ENCODE measurements around the gene SST.
A peak's percentile ranks its signal among the peaks of the same experiment; 100 is the strongest.

SST gene

DNA sequence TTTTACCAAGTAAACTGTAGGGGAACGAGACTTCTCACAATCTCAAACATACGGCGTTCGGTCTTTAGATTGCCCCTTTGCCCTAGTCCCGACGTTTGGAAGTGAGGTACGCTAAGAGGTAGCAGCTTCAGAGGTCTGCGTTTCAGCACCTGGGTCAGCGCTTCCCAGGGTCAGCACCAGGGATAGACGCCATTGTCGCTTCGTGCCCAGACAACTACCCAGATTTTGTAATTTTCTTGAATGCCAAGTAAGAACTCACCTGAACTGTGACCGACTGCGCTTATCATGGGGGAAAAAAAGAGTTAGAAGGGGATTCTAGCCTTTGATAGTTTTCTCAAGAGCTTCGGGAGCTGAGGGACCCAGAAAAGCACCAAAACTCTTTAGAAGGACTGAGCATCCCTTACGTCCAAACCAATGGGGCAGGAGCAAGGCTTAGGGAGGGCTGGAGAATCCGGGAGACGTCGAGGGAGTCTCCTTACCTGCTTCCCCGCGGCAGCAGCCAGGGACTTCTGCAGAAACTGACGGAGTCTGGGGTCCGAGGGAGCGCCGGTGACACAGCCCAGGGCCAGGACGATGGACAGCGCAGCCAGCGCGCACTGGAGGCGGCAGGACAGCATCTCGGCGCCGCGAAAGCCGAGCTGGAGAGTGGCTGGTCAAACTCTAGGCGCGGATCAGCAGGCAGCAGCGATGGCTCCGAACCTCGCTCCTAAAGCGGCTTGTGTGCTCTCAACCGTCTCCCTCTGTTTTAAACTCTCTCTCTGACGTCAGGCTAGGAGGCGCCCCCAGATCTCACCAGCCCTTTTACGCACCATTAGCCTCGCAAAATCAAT is at the start of gene SST:
Gene SST, minus strand, starts transcription at position 720 of the 830 bp plus-strand sequence. Its CDS starts 103 bp downstream, at position 617.
- DNase-seq (ENCODE audit: low spot score) = peak; percentile 35

DNA sequence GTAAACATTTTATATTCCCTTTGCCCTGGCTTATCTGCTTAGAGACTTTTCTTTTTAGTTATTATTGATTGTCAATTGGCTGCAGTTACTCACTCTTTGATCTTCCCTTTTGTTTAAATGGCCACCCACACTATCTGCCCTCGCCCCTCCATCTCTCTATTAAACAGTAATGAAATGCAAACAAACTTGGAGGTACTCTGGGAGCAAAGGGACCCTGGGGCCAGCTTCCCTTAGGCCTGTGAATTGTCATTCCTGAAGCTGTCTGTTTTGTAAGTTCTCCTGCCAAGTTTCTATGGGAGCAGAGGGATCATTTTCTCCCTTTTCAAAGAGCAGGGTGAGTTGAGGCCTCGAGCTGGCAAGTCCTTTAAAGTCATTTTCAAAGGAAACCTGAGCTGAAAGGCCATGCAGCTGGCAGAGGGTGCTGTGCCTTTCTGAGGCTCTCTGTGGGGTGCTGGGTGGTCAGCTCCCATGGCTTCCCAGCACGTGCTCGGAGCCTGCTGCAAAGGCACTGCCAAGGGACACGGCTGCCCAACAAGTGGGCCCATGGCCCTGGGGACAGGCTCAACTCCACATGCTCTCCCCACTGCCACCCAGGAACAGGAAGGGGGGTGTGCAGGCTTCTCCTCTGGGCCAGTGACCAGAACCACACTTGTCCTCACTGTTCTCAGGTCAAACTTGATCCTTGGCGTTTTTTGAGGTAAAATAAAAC is 49.6 kb upstream of the SST start:
- DNase-seq (ENCODE audit: low spot score) = no peak

DNA sequence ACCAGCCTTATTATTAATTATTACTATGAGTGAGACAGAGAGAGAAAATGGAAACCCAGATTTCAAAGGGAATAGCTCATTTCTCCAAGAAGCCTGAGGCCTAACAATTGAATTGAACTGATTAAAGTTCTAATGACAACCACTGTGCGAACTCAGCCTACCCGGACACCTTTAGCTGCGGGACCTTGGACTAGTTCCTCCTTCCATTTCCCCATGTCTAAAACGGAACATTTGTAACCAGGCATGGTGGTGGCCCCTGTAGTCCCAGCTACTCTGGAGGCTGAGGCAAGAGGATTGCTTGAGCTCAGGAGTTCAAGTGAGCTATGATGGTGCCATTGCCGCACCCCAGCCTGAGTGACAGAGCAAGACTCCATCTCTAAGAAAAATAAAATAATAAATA is 48.6 kb upstream of the SST start:
- no peak for DNase-seq (ENCODE audit: low spot score)

DNA sequence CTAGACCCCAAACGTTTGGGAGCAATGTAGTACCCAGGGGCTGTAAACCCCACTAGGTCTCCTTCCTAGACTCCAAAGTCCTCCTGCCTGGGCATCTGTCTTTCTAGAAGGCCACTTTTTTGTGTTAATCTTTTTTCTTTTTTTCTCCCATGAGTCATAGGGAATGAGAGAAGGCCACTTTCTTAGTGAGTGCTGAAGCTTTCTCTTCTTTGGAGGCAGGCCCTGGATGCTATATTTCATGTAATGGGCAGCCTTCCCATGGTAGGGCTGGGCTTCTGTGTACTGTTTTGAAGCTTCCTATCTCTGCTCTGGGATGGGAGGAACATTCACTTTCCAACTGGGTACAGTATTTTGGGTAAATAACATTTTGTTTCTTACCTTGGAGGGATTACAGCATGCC is 47.4 kb upstream of the SST start:
- DNase-seq (ENCODE audit: low spot score) = no peak

DNA sequence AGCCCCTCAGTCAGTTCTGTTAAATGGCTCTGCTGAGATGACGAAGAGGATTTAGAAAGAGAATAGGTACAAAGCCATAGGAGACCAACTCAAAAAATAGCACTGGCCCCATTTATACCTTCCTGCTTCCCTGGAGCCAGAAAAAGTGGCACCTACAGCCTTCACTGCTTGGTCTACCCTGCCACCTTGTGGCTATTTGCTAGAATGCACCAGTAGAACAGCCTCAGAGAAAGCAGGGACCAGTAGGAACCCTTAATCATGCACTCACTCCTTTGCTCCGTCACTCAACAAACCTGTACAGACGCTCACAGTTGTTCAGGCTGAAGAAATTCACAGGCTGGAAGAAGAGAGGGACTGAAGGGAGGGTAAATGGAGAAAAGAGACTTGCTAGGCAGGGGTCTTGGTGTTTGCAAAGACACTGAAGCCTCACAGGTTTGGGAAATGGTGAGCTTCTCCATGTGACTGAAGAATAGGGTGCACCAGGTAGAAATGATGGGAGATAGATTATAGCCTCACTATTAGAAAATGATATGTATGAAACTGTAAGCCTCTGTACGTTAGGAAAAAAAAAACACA is 44.3 kb upstream of the SST start:
- DNase-seq (ENCODE audit: low spot score) = peak; percentile 72

DNA sequence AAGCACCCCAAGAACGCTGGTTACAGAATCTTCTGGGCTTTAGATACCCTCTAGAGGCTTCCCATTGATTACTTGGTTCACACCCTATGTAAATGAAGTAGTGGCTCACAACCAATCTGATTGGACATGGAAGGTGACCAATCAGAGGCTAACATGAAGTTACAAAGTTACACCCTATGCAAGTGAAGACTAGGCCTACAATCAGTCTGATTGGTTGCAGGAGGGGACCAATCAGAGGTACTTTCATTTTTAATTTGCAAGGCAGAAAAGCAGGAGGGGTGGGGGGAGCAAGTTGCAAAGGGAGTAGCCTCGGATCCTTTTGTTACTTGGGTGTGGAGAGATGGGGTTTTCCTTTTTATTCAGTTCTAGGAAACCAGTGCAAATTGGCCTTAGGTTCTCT is 43.3 kb upstream of the SST start:
- peak; percentile 44 for DNase-seq (ENCODE audit: low spot score)

DNA sequence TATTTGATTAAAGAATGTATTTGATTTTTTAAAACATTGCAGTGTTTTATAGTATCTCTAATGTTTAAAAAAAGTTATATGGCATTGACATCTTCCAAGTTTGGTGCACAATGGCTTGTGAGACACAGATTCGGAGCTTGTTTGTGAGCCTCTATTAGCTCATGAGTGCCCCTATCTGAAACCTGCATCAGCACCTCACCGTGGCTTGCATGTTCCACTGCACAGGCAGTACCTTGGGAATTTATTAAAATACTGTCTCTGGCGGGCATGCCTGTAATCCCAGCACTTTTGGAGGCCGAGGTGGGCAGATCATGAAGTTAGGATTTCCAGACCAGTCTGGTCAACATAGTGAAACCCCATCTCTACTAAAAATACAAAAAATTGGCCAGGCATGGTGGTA is 39.0 kb upstream of the SST start:
- DNase-seq (ENCODE audit: low spot score) = peak; percentile 19

DNA sequence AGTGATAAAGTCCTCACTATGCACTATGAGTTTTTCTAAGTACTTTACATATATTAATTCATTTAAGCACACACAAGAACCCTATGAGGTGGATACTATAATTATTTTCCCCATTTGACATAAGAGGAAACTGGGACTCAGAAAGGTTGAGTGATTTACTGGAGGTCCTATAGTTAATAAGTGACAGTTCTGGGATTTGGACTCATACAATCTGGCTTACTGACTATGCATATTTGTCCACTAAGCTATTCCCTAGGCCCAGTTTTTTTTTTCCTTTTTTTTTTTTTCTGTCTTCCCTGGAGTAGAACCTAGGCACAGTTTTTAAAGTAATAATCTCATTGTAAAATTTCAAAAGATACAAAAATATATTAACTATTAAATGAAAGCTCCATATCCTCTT is 38.5 kb upstream of the SST start:
- no peak for DNase-seq (ENCODE audit: low spot score)

DNA sequence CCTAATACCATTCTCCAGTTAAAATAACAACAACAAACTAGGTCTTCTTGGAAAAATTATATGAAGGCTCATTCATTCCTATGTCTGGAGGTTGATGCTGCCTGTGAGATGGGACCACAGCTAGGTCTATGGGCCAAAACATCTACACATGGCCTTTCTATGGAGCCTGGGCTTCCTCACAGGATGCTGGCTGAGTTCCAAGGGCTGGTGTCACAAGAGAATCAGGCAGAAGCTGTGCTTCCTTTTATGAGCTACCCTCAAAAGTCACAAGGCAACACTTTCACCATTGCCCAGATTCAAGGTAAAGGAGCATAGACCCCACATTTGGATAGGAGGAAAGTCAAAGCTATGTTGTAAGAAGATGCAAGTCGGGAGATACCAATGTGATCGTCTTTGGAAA is 36.8 kb upstream of the SST start:
- DNase-seq (ENCODE audit: low spot score) = no peak

DNA sequence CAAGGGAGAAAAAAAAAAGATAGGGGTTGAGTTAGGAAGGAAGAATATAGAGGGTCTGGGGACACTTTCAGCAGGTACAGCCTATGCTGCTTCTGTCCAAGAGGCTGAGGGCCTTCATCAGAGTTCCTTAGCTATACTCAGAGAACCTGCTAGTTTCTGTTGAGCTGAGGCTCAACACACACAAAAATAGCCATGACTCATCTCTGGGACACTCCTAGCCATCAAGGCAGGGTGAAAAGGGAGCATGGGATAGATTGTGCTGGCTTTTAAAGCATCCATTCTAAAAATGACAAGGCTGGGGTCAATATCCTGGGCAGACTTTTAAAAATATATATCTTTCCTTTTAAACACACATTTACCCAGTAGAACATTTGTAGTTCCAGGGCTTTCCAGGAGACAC is 35.0 kb upstream of the SST start:
- DNase-seq (ENCODE audit: low spot score) = no peak

DNA sequence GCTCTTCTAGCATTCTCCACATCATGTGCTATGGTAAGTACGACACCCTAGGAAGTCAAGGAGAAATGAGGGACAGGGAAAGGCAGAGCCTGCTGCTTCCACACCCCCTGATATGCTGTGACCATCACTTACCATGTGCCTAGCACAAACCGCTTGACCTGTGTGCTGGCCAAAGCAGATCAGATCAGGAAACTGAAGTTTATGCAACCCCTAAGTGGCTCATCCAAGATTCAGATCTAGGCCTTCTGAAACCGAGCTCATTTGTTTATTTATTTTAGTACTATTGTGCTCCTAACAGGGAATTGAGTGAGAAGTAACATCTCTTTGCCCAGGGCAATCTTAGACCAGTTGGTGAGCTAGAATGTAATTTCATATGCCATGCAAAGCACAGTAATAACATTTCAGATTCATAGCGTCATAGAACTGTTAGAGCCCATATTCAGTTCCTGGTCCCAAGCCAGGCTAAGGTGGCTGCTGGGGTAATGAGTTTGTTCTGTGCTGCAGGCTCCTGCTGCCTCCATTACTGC is 32.4 kb upstream of the SST start, which contains the start of gene RTP2:
Gene RTP2, minus strand, starts transcription at position 51 of the 527 bp plus-strand sequence. CDS start 429 bp downstream, outside the sequence.
- no peak for DNase-seq (ENCODE audit: low spot score)

DNA sequence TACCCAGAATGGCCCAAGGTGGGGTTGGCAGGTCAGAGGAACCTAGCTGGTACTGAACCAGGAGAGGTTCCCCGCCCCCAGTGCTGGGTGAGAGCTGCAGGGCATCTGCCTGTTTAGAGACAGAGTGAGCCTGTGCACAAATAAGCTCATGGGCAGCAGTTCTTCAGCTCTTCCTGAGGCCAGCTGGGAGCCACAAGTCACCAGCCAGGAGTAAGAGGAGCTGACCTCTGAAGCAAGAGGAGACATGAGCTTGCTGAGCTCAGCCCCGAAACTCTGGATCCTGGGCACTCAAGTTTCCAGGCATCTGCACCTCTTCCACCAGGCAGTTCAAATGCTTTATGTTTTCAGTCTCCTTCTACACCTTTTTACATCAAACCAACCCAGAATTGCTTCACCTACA is 30.1 kb upstream of the SST start:
- DNase-seq (ENCODE audit: low spot score) = no peak

DNA sequence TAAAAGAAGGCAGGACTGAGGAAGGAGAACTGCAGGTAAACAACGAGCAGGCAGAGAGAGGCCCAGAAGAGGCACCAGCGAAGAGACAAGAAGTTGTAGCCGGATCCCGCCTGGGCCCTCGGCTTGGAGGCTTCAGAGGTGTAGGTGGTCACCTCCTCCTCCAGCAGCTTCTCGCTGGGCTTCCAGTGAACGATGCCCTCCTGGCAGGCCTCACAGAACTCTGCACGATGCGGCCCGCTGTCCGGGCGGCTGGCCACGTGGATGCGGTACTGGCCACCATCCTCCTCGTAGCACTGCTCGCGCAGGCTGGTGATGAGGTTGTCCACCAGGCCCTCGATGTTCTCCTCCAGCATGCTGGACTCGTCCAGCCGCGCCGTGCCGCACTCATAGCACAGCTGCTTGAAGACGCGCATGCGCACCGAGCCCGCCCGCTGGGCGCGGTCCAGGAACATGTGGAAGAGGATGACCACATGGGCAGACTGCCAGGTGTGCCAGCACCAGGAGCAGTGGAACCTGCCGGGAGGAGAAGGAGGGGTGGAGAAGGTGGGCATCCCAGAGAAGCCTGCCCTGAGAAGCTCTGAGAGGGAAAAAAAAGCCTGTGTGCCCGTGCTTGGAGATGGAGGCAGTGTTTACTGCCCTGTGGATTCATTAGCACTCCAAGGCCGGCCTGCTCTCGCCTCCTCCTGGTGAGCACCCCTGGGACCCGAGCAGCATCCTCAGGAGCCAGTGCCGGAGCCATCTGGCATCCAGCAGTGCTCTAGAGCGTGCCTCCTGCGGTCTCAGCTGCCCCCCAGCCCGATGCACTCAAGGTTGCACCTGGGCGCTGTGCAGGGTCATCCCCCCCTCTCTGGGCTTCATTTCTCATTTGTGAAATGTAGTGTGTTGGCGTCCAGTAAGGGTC is 28.6 kb upstream of the SST start:
- no peak for DNase-seq (ENCODE audit: low spot score)

DNA sequence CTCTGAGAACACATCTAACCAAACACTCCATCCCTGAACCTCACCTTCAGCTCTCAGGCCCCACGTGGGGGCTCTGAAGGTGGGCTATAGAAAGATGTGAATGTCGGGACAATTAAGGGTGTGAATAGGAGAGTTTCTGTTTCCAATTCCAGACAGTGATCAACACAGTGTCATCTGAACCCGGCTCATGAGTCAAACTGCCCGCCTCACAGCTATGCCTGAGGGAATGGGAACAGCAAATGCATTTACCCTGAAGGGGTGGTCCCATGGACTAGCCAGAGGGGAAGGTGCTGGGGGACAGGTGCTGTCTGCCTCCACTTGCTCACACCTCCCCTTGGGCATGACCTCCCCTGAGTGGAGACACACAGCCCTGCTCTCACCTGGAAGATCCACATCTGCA is 25.8 kb upstream of the SST start:
- DNase-seq (ENCODE audit: low spot score) = no peak

DNA sequence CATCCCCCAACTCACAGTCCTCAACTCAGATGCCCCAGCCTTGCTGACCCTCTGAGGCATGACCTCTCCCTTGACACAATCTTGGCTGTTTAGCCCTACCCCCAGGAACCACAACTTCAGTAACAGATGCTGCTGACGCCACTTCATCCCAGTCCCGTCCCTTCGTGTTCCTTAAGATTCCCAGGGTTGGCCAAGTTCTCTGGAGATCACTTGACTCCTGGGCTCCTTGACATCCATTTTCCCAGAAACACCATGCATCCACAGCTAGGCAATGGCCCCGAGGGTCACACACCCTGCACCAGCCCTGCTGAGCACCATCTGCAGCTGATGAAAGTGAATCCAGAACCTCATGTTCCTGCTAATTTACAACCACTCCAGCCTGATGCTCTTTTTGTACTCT is 25.3 kb upstream of the SST start:
- DNase-seq (ENCODE audit: low spot score) = no peak

DNA sequence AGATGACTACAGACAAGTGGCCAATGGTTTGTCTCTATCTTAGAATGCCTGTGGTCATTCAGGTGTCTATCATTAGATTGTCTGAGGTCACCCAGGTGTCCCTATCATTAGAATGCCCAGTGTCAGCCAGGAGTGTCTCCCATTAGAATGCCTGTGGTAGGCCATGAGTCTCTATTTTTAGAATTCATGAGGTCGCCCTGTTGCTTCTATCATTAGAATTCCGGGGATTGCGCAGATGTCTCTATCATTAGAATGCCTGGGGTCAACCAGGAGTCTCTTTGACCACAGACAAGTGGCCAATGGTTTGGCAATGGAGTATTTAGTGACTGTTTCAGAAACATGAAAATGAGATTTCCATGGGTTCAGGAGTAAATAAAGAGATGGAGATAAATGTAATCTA is 24.6 kb upstream of the SST start:
- DNase-seq (ENCODE audit: low spot score) = no peak

DNA sequence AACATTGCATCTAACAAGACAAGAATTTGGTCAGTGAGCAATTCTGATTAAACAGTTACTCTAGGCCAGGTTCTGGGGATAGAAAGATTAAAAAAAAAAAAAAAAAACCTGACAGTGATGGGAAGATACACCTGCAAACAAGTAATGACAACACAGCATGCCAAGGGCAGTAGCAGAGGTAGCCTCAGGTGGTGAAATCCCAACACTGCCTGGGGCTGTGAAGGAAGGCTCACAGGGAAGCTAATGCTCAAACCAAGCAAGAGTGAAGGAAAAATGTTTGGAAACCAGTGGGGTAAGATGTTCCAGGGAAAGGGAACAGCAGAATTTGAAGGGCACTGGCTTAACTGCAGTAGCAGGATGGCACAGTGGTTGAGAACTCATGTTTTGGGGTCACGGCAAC is 23.2 kb upstream of the SST start:
- no peak for DNase-seq (ENCODE audit: low spot score)

DNA sequence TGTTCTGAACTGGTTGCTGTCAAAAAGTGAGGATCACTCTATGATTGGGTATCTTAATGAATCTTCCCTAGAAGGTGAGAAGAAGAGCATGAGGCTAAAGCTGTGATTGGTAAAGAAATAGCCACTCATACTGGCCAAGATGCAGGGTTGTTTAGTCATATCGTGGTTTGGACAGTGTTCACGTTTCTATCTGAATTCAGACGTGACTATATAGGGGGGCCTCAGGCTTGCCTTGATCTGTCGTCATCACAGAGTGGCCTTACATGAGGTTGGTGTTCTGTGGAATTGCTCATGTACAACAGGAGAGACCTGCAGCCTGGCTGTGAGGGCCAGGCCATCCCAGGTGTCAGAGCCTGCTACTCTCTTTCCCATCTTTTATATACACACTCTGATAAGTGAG is 19.8 kb upstream of the SST start:
- DNase-seq (ENCODE audit: low spot score) = peak; percentile 46

DNA sequence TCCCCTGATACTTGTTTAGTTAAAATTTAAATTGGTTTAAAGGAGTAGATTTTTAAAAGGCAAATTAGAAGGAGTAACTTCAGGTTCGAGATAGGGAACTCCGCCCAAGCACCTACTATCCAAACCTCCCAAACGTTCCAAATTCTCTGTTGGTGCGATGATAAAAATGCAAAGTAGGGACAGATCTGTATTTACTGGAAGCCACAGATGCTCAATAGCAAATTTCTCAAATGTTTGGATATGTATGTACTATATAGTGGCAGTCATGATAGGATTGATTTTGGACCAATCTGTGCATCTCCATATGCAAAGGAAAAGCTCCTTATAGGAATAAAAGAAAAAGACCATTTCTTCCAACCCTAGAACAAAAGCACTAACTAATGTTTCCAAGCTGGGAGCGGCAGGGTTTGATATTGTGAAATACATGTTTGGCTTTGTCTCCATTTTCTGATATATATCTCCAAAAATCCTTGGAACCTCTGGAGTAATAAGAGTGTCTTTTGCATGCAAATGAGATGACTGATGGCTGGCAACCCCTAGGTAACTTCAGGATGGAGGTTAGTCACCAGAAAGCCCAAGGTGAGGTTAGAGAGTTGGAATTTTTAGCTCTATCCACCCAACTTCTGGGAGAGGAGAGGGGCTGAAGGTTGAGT is 16.6 kb upstream of the SST start:
- DNase-seq (ENCODE audit: low spot score) = no peak

DNA sequence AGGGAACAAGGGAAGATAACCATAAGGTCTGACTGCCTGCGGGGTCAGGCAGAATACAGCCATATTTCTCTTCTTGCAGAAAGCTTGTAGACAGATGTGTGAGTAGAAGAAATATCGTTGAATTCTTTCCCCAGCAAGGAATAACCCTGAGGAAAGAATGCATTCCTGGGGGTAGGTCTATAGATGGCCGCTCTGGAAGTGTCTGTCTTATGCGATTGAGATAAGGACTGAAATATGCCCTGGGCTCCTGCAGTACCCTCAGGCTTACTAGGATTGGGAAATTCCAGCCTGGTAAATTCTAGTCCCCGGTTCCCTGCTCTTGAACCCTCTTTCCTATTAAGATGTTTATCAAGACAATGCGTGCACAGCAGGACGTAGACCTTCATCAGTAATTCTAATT is 15.8 kb upstream of the SST start:
- DNase-seq (ENCODE audit: low spot score) = no peak

DNA sequence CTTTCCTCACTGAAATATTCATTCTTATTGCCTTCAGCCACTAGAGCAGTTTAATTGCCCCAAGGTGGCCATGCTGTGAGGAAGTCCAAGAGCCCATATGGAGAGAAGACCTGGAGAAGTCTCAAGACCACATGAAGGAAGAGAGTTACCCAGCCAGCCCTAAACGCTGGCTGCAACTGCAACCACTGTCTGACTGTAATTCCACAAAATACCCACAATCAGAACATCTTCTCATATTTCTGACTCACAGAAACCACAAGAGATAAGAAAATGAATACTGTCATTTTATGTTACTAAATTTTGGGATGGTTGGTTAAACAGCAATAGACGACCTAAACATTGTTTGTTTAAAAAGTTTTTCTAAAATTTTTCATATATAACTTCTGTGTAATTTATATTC is 14.7 kb upstream of the SST start:
- no peak for DNase-seq (ENCODE audit: low spot score)
